SH-SY5Y (cell line): ENCODE results near the gene RAB8B.

Experiments used
- GATA2 ChIP-seq: IDR thresholded peaks from 2 replicates; pipeline ENCODE4 v1.6.1; 2011; ENCODE audit warnings: mild to moderate bottlenecking, low read depth, low read length
- GATA3 ChIP-seq: IDR thresholded peaks from 2 replicates; pipeline ENCODE4 v1.6.1; 2011; ENCODE audit warnings: low read depth, mild to moderate bottlenecking, low read length, moderate library complexity

GRCh38 chr15:63187589-63188226, 1.7 kb upstream of the RAB8B start:
- TF ChIP-seq GATA2: no peak
- TF ChIP-seq GATA3: no peak
